Measurements from ENCODE around the gene CDC45.
A peak's percentile ranks its signal among the peaks of the same experiment; 100 is the strongest.
"Not testable (repeated sequence)": the region's sequence is repeated elsewhere in the genome, so short reads cannot be mapped to it uniquely, and the experiment has no call there.

The CDC45 gene

DNA sequence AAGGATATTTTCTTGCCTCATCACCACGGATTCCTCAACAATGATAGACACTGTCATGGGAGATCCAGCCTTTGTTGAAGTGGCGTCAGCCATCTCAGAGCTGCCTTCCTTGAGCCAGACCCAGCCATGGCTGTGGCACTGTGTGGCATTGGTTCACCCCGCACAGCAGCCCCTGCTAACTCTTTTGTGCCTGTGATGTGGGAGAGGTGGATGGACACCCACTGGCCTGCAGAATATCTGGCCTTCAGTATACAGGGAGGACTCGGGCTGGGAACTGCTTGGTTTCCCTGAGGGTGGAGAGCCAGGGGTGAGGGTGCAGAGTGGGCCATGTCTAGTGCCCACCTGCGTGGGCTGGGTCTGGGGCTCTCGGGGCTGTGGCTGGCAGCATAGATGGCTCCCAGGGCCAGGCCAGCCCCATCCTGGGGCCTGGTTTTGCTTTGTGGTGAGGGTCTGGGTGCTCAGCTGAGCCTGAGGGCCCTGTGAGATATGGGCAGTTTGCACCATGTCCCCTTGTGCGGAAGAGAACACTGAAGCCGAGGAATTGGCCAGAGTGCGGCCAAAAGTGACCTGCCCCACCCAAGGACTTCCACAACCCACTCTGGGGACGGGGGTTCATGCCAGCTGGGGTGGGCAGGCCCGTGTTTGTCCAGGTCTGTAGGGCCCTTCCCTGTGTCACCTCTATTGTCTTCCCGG, 38.3 kb downstream of the CDC45 start:
- no peak for DNase-seq

DNA sequence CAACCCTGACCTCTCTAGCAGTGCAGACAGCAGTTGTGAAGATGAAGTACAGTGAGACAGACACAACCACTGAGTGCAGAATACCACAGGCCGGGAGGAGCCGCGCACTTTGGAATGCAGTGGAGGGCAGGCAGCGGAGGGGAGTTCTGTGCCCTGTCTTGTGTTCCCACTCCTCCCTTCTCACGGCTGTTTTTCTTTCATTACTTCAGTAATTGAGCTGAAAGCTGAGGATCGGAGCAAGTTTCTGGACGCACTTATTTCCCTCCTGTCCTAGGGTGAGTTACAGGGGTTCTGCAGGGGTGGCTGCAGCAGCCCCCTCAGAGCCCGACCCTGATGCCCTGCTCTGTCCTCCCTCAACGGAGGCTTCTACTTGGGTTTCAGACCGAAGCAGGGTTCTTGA, 38.9 kb downstream of the CDC45 start:
- no peak for DNase-seq

DNA sequence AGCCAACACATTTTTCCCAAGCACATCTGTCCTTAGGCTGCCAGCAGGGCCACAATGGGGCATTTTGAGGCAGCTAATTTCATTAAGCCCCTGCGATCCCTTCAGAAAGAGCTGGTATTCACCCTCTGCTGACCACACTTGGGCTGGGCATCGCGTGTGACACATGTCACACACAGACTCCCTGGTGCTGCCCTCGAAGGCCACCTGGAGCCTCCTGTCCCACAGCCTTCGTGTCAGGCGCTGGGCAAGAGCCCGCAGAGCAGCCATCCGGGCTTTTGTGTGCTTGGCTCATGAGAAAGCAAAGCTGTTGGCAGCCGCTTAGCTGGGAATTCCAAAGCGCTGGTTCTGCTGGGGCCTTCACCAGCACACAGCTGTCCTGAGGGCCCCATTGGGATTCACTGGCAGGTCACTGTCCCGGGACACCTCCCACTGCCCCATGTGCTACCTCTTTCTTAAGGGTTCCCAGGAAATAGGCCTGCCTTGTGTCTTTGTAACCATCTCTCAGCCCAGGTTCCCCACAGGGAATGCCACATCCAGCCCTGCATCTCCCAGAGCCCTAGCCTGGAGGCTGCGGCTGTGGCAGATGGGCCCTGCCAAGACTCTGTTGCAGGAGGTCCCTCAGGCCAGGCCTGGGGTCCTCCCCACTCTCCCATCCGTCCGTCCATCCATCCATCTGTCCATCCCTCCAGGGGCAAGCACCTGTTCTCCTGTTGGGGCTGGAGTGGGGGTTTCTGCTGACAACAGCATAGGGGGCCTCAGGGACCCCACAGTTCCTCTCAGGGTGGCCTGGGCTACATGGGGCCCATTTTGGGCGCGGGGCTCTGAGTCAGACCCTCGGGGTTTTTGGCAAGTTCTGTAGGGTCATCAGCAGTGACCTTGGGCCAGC, 39.6 kb downstream of the CDC45 start:
- DNase-seq = no peak

DNA sequence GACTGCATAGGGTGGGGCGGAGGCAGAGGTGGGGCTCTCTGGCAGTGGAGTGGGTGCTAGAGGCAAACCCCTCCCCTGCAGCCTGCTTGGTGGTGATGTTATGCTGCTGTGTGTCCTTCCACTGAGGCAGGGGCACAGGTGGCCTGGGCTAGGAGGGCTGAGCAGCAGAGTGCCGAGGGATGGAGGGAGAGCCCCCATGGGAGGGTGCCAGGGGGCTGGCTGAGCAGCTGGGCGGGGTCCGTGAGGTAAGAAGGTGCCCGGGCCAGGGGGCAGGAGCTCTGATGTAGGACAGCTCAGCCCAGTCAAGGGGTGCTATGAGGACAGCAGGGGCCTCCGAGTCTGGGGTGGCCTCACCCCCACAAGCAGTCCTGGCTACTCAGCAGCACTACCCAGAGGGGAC, 40.3 kb downstream of the CDC45 start:
- no peak for DNase-seq

DNA sequence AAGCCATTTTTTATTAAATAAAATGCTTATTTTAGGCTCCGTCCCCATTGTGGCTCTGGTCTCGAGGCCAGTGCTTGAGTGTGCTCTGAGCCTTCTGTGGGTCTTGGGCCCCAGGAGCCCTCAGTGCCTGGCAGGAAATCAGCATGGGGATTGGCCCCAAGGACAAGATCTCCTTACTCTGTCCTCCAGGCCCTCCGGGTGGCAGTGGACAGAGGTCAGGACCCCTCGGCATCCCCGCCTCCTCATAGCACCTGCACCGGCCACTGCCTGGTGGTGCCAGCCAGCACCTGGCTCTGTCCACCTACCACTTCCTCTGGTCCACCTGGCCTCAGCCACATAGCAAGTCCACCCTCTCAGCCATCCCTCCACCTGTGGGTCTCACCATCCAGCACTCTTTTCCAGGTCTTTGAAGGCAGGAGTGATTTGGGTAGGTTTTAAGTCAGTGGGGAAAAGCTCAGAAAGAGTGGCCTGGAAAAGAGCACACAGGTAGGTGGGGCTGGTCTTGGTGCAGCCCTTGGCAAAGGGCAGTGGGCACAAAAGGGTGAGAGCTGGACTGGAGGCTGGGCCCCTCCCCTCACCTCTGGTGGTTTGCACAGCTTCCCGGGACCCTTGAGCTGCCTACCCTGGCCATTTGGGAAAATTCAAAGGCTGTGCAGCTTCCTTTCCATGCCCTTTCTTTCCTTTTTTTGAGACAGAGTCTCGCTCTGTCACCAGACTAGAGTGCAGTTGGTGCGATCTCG, 41.0 kb downstream of the CDC45 start:
- DNase-seq = no peak

DNA sequence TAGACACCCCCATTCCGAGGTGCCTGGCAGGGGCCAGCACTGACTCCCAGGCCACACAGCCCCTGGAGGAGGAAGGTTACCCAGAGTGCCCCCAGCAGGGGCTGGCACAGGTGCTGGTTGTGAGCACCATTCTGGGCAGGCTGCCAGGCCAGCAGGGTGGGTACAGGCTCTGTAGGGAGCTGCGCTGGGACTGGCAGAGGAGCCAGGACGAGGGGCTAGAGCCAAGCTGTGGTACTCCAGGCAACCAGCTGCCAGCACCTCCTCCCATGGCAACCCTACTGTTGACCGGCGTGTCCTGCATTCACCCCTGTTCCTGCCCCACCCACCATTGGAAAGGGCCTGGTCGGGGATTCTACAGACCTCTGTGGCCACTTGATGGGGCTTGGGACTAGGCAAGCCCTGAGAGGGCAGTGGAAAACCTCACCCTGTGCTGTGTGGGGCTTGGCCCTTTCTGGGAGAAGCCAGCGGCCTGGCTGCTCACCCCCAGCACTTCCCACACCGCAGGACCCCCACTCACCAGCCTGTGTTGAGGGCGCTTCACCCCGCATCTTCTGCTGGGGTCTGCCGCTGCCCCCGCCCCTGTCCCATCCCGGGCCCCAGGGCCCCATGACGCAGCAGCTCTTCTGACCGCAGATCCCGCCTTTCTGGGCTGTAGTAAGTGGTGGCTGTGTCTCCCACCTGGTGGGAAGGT, 42.6 kb downstream of the CDC45 start:
- DNase-seq = no peak

DNA sequence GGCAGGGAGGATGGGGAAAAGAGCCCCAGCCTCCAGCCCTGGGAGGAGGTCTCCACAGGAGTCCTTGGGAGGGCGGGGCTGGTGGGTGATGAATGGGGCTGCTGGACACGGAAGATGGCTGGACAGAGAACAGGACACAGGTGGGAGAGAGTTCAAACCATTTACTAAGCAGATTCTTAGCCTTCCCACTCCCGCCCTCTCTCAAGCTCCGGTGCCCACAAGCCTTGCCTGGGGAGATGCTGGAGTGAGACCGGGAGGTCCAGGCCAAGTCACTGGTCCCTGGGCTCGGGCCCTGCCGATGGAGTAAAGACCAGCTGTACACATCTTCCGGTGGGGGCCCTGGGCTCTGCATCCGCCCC, 43.1 kb downstream of the CDC45 start:
- no peak for DNase-seq

DNA sequence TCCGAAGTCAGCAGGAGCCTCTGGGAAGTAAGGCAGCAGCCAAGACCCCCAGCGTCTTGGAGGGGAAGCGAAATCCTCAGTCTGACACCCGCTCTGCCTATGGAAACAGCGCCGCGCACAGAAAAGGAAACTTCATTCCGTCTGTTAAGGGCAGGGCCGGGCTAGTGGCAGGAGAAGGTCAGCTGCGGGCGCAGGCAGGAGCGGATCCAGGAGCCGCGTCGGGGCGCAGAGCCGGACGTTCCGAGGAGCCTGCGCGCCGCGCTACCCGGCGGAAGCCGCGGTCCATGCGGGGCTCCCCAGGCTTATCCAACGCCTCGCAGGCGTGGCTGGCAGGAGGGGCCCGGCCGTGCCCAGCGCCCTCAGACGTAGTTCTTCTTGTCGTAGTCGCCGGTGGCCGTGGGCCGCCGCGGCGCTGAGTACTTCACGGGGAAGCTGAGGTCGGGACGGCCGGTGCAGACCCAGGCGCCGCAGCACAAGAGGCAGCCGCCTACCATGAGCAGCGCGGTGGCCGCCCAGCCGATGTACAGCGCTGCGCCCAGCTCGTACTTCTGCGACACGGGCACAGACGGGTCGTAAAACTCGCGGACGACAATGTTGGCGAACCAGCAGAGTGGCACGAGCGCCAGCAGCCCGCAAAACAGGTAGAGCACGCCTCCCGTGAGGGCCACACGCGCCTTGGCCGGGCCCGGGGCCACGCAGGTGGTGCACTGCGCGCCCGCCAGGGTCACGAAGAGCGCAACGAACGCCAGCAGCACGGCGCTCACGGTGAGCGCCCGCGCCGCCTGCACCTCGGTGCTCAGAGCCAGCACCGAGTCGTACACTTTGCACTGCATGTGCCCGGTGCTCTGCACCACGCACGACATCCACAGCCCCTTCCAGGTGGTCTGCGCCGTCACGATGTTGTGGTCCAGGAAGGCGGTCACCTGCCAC, 43.8 kb downstream of the CDC45 start:
- DNase-seq = peak in 1 of 2 experiments; percentile 66

DNA sequence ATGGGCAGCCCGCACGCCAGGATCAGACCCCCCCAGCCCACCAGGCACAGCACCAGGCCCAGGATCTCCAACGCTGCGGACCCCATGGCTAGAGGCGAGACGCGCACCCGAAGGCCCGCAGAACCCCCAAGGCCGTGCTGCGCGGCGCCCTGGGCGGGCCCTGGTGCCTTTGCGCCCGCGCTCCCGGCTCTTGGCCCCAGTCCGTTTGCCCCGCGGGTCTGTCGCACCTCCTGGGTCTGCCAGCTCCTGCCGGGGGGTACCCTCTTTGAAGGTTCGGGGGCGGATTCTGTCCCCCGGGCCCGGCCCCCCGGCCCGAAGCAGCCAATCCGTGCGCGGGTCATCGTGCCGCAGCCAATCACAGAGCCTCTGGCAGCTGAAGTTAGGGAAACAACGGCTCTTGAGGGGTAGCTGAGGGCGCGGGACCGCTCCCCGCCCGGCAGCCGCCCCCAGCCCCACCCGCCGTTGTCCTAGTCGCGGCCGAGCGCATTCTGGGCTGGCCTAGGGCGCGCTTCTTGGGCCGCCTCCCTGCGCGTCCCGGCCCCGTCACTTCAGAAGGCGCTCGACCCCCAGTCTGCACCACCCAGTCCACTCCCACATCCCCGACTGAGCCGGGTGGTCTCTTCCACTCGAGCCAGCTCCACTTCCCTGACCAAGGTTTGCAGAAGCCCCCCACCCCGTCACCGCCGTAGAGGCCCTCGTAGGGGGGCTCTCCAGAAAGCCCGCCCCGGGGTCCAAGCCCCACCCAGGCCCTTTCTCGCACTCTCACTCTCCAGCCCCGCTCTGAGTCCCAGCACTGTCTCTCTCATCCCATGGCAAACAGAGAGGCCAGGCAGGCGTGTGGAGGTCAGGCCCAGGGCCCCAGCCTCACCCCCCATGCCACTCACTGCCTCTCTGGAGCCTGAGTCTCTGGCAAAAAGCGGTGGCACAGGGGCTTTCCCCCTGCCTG, 44.7 kb downstream of the CDC45 start, which contains the start of gene CLDN5:
Gene CLDN5 (minus strand): TSS at position 241 of the 946 bp plus-strand sequence. CDS start 155 bp downstream, at position 86.
- DNase-seq = peak in 1 of 2 experiments; percentile 23

DNA sequence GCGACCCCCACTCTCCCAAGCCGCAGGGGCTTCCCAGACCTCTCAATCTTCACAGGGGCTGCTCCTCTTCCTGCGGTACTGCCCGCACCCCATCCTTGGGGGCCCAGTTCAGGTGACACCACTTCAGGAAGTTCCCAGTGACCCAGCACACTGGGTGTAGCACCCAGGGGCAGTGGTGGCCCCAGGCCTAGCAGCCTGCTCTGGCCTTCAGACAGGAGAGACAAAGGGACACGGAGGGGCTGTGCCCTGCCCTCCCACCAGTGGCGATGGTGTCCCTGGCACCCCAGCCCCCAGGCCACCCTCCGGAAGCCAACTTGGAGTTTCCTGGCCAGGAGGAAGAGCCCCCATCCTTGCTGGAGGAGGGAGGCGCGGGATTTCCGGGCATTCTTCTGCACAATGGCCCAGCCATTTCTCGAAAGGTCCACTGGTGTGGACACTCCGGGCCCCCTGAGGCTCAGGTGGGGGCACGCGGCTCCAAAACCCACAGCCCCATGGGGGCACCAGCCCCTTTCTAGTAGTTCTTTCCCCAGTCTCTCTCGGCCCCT, 45.5 kb downstream of the CDC45 start:
- no peak for DNase-seq

DNA sequence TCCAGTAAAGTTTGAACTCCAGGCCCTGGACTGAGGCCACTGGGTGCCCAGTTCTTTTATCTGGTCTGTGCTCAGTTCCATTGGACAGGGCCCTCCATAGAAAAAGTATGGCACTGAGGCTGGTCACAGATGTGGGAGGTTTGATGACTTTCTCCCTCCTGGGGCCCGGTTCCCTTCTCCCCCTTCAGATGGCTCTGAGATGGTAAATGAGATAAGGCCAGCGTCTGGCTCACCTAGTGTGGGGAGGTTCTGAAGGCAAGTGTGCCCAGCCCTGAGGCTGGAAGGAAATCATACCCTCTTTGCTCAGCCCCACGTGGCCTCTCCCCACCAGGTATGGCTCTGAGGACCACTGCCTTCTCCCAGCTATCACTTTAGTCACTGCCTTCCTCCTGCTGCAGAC, 45.9 kb downstream of the CDC45 start:
- no peak for DNase-seq

DNA sequence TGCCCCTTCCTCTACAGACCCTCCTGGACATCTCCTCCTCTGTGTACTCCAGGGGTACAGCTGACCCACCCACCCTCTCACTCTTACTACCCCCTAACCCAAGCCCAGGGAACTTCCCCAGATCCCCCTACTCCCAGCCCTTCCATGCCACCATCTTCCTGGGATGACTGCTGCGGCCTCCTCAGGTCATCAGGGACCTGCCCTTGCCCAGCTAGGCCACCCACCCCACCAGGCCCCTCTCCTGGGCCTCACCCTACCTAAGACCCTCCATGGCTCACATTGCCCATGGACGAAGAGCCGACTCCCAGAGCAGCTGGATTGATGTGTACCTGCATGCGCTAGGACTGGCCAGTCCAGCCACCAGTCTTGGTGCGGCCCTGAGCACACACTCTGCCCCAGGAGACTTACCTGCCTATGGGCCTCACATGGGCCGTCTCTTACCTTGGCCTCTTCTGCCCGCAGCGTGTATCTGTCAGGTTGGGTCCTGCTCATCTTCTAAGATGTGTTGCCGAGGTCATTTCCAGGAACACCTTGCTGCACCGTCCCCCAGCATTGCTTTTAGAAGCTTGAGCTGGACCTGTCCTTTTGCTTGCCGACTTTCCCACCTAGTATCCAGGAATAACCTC, 46.5 kb downstream of the CDC45 start:
- DNase-seq = no peak

DNA sequence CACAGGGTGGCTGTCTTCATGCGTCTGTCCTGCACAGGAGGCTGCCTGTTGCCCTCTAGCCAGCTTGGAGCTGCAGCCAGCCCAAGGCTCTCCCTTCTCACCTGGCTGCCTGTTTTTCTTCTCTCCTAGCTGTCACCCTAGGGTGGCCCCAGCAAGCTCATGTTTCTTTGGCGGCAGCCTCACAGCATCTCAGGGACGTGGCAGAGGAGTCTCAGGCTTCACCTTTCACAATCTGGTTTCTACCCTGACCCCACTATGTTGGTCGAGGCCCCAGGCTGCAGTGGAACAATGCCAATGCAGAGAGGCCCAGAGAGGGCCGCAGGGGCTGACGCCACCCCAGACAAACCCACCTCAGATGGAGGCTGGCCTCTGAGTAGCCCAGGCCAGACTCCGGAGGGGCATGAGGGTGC, 47.0 kb downstream of the CDC45 start:
- no peak for DNase-seq

DNA sequence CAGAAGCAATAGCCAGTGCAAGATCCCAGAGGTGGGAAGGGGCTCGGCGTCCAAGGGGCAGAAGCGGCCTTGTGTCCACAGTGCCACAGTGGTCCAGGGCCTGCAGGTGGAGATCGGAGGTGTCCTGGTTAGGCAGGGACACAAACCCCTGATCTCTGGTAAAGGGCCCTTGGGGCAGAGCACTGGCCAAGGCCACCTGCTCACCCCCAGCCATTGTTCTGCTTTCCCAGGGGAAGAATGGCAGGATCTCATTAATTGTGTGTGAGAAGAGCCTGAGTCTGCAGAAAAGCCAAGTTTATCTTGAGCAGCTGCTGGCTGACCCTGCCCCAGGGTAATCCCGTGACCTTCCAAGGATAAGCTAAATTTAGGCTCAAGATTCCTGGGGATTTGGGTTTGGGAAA, 47.6 kb downstream of the CDC45 start:
- no peak for DNase-seq

DNA sequence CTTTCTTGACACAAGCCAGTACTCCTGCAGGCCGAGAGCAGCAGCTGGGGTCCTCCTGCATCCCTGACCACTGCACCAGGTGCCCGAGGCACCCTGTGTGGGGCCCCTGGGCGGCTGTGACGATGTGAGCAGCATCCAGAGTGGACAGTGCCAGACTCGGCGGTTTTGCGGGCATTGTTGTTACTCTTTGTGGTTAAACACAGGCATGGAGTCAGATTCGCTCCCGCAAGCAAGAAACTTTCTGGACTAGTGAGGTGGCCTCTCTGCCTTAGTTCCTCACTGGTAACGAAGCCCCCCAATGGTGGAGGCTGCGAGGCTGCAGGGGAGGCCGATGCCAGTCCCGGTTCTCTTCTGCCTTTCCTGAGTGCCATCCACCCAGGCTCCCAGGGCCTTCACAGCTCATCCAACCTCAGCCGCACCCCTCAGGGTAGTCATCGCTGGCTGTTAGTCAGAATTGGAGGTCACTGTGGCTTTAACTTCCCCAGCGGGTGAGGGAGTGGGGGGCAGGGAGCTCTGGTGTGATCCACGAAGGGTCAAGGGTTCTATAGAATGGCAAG, 48.2 kb downstream of the CDC45 start:
- DNase-seq = no peak

DNA sequence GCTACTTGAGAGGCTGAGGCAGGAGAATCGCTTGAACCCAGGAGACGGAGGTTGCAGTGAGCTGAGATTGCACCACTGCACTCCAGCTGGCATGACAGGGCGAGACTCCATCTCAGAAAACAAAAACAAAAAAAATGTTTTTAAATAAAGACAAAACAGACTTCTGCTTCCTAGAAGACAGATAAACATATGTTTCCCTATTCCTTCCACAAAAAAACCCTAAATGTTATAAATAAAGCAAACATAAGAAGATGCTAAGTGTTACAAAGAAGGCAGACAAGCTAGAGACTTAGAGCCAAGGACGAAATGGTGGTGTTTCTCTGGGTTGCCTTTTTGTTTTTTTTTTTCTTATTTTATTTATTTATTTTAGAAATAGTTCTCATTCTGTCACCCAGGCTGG, 50.1 kb downstream of the CDC45 start:
- DNase-seq = no peak

DNA sequence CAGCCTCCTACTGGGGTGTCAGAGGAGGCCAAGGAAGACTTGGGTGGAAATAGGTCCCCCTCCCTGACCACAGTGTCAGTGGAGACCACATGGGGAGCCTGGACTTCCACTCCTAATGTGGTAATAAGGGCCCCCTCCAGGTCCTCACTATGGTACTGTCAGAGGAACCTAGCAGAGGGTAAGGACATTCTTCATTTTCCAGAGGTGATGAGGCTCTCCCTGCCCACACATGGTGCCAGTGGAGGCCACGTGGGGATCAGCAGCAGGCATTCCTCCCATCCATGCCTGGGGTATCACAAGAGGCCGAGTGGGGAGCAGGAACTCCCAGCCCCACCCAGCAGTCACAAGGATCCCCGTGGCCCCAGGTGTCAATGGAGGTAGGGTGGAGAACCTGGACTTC, 51.0 kb downstream of the CDC45 start:
- DNase-seq = no peak

DNA sequence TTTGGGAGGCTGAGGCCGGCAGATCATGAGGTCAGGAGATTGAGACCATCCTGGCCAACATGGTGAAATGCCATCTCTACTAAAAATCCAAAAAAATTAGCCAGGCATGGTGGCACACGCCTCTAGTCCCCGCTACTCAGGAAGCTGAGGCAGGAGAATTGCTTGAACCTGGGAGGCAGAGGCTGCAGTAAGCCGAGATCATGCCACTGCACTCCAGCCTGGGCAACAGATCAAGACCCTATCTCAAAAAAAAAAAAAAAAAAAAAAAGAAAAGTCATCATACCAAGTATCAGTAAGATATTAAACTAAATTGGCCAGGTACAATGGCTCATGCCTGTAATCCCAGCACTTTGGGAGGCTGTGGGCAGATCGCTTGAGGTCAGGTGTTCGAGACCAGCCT, 51.6 kb downstream of the CDC45 start:
- not testable (repeated sequence) for DNase-seq

DNA sequence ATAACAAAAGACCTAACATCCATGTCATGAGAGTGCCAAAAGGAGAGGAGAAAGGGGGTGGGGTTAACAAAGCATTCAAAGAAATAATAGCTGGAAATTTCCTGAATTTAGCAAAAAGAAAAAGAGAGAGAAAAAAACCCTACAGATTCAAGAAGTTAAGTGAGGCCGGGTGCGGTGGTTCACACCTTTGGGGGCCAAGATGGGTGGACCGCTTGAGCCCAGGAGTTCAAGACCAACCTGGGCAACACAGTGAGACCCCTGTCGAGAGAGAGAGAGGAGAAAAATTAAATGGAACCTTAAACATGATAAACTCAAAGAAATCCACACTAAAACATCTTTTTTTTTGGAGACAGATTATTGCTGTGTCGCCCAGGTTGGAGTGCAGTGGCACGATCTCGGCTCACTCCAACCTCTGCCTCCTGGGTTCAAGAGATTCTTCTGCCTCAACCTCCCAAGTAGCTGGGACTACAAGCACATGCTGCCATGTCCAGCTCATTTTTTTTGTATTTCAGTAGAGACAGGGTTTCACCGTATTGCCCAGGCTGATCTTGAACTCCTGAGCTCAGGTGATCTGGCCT, 53.4 kb downstream of the CDC45 start:
- no peak for DNase-seq
